ENCODE measurements around the gene ZNF207.

DNA sequence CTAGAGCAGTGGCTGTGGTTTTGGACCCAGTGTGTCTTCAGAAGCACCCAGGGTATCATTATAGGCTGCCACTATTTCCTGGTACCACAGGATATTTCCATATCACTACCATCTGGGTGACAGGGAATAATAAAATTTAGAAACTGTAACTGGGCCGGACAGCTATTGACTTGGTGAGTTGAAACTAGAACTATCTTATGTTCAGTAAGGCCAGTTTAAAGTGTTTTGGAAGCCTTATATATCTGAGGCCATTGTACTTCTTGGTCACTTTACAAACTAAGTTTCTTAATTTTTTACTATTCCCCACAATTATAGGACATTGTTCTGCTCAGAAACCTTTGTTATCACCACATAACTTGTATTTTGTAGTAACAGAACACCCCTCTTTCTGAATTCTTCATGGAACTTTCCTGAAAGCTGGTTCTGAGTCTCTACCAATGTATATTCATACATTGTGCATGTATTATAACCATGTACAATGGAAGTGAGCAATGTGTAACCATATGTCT is 34.0 kb downstream of the ZNF207 start:
- TF ChIP-seq, protein P1, sequence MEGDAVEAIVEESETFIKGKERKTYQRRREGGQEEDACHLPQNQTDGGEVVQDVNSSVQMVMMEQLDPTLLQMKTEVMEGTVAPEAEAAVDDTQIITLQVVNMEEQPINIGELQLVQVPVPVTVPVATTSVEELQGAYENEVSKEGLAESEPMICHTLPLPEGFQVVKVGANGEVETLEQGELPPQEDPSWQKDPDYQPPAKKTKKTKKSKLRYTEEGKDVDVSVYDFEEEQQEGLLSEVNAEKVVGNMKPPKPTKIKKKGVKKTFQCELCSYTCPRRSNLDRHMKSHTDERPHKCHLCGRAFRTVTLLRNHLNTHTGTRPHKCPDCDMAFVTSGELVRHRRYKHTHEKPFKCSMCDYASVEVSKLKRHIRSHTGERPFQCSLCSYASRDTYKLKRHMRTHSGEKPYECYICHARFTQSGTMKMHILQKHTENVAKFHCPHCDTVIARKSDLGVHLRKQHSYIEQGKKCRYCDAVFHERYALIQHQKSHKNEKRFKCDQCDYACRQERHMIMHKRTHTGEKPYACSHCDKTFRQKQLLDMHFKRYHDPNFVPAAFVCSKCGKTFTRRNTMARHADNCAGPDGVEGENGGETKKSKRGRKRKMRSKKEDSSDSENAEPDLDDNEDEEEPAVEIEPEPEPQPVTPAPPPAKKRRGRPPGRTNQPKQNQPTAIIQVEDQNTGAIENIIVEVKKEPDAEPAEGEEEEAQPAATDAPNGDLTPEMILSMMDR (IDR thresholded peaks at IDR 0.05): no peak
- no peak for TF ChIP-seq EZH2 (IDR thresholded peaks at IDR 0.05)

Measured in neural progenitor cell (in vitro differentiated cells).